ENCODE results near the gene DGKG.

Gene DGKG

GRCh38 chr3:186366206-186366605, 4.2 kb upstream of the DGKG start:
- Histone ChIP-seq H3K27me3 (ENCODE audit: control insufficient read depth, insufficient read depth, low read length) (peaks cover 42% of the 10 kb centered on the region), H3K9me3 (ENCODE audit: control insufficient read depth, insufficient read depth, low read length) (no peaks in the 10 kb centered on the region)

DNA sequence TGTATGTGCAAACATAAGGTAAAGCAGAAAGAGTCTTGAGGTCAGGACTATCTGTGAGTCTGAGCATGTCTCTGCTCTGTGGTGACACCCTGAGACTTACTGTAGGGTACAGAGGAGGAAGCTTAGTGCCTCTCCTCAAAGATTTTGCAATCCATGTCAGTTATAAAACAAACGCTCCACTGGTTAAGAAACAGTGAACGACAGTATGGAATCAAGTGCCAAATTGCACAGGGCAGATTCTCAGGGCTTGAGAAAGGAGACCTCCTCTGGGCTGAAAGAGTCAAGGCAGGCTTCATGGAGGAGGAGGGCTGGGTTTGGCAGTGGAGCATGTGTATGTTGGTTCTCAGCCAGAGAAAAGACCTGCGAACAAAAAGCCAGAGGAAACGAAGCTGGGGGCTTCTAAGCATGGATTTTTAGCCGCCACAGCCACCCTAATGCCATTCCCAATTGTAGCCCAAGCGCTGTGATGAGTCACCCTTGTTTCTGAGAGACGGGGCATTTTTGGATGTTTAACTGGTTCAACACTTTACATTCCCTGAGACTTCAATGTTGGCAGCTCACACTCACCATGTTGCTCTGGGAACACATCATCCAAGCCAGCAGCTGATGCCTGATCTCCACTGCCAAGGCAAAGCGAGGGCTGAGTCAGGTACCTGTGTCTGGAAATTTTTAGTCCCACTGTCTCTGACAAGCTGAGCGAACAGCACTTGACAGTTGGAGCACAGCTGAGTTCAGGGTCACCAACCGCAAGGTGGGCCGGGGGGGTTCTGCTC, 3.4 kb upstream of the DGKG start:
- H3K4me3 ChIP-seq (ENCODE audit: low read depth, low read length): no peak overlapping the region
- H3K36me3 ChIP-seq (ENCODE audit: control insufficient read depth, insufficient read depth, low read length): no peaks in the 10 kb centered on the region
- no peak overlapping the region for H3K9ac ChIP-seq (ENCODE audit: low read depth, low read length)
- H3K9me3 ChIP-seq (ENCODE audit: control insufficient read depth, insufficient read depth, low read length): no peaks in the 10 kb centered on the region
- no peak overlapping the region for H3K27ac ChIP-seq (ENCODE audit: low read depth, low read length)
- H3K4me1 ChIP-seq (ENCODE audit: control insufficient read depth, insufficient read depth, low read length): peaks cover 8% of the 10 kb centered on the region; the same call in 1 of the 2 replicates
- peaks cover 50% of the 10 kb centered on the region for H3K27me3 ChIP-seq (ENCODE audit: control insufficient read depth, insufficient read depth, low read length)

More at GRCh38 chr3:186366206-186366605, 4.2 kb upstream of the DGKG start:
- peaks cover 4% of the 10 kb centered on the region; the same call in 1 of the 2 replicates for H3K4me1 ChIP-seq (ENCODE audit: control insufficient read depth, insufficient read depth, low read length)
- no peak overlapping the region for H3K27ac ChIP-seq (ENCODE audit: low read depth, low read length)
- no peaks in the 10 kb centered on the region for H3K36me3 ChIP-seq (ENCODE audit: control insufficient read depth, insufficient read depth, low read length)
- no peak overlapping the region for H3K4me3 ChIP-seq (ENCODE audit: low read depth, low read length)
- H3K9ac ChIP-seq (ENCODE audit: low read depth, low read length): no peak overlapping the region

- Histone ChIP-seq H3K9ac (ENCODE audit: low read depth, low read length) (no peak overlapping the region), H3K4me1 (ENCODE audit: control insufficient read depth, insufficient read depth, low read length) (peaks cover 8% of the 10 kb centered on the region; the same call in 1 of the 2 replicates), H3K36me3 (ENCODE audit: control insufficient read depth, insufficient read depth, low read length) (no peaks in the 10 kb centered on the region), H3K4me3 (ENCODE audit: low read depth, low read length) (no peak overlapping the region), H3K27me3 (ENCODE audit: control insufficient read depth, insufficient read depth, low read length) (peaks cover 70% of the 10 kb centered on the region), H3K9me3 (ENCODE audit: control insufficient read depth, insufficient read depth, low read length) (no peaks in the 10 kb centered on the region), H3K27ac (ENCODE audit: low read depth, low read length) (no peak overlapping the region)
These were observed 954 bp upstream of the DGKG start for GRCh38 chr3:186362988-186363387.

GRCh38 chr3:186362537-186362842, 456 bp upstream of the DGKG start:
- H3K27me3 ChIP-seq (ENCODE audit: control insufficient read depth, insufficient read depth, low read length): peaks cover 69% of the 10 kb centered on the region

GRCh38 chr3:186361246-186361761, 730 bp downstream of the DGKG start:
- Histone ChIP-seq H3K27ac (ENCODE audit: low read depth, low read length) (no peak overlapping the region), H3K36me3 (ENCODE audit: control insufficient read depth, insufficient read depth, low read length) (no peaks in the 10 kb centered on the region), H3K4me3 (ENCODE audit: low read depth, low read length) (peak overlapping the region; percentile 69), H3K27me3 (ENCODE audit: control insufficient read depth, insufficient read depth, low read length) (peaks cover 72% of the 10 kb centered on the region), H3K4me1 (ENCODE audit: control insufficient read depth, insufficient read depth, low read length) (peaks cover 8% of the 10 kb centered on the region; the same call in 1 of the 2 replicates), H3K9me3 (ENCODE audit: control insufficient read depth, insufficient read depth, low read length) (no peaks in the 10 kb centered on the region), H3K9ac (ENCODE audit: low read depth, low read length) (no peak overlapping the region)

More at GRCh38 chr3:186362537-186362842, 456 bp upstream of the DGKG start:
- Histone ChIP-seq H3K36me3 (ENCODE audit: control insufficient read depth, insufficient read depth, low read length) (no peaks in the 10 kb centered on the region), H3K4me3 (ENCODE audit: low read depth, low read length) (peak overlapping the region; percentile 69), H3K9ac (ENCODE audit: low read depth, low read length) (no peak overlapping the region), H3K9me3 (ENCODE audit: control insufficient read depth, insufficient read depth, low read length) (no peaks in the 10 kb centered on the region), H3K27ac (ENCODE audit: low read depth, low read length) (no peak overlapping the region), H3K4me1 (ENCODE audit: control insufficient read depth, insufficient read depth, low read length) (peaks cover 8% of the 10 kb centered on the region; the same call in 1 of the 2 replicates)

DNA sequence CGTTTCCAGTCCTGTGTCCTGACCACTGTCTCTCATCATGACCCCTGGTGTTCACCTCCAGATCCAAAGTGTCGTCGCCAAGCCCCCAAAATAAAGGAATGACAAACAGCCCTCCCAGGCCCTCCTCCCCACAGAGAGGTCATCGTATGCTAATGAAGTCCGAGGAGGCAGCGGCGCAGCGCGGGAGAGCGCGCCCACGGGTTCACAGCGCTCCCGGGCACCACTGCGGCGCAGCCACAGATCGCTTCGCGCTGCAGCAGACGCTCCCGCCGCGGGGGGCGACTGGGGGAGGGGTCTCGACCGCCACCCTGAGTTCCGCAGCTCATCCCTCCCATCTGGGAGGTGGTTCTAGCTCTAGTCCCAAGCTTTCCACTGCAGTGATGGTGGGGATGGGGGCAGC, 1.3 kb downstream of the DGKG start:
- Histone ChIP-seq H3K36me3 (ENCODE audit: control insufficient read depth, insufficient read depth, low read length) (no peaks in the 10 kb centered on the region), H3K27me3 (ENCODE audit: control insufficient read depth, insufficient read depth, low read length) (peaks cover 72% of the 10 kb centered on the region), H3K27ac (ENCODE audit: low read depth, low read length) (no peak overlapping the region), H3K9ac (ENCODE audit: low read depth, low read length) (no peak overlapping the region), H3K4me3 (ENCODE audit: low read depth, low read length) (peak overlapping the region; percentile 69), H3K9me3 (ENCODE audit: control insufficient read depth, insufficient read depth, low read length) (no peaks in the 10 kb centered on the region), H3K4me1 (ENCODE audit: control insufficient read depth, insufficient read depth, low read length) (peaks cover 8% of the 10 kb centered on the region; the same call in 1 of the 2 replicates)

DNA sequence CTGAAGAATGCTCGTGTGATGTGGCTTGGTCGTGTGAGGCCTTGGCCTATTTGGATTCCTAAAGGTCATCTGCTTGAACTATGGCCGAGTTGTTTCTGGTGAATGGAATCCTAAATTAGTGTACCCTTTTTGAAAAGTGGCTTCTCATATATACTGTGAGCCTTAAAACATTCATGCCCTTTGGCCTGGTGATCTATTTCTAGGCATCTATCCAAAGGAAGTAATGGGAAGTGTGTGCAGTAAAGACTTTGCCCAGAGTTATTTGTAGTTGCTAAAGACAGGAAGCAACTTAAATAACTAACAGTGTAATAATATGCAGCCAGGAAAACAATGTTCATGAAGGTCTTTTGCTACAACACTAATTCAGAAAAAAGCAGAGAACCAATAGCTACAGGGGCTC, 3.0 kb downstream of the DGKG start:
- H3K27ac ChIP-seq (ENCODE audit: low read depth, low read length): no peak overlapping the region
- no peak overlapping the region for H3K9ac ChIP-seq (ENCODE audit: low read depth, low read length)
- H3K36me3 ChIP-seq (ENCODE audit: control insufficient read depth, insufficient read depth, low read length): no peaks in the 10 kb centered on the region
- H3K9me3 ChIP-seq (ENCODE audit: control insufficient read depth, insufficient read depth, low read length): no peaks in the 10 kb centered on the region
- H3K4me1 ChIP-seq (ENCODE audit: control insufficient read depth, insufficient read depth, low read length): peaks cover 8% of the 10 kb centered on the region; the same call in 1 of the 2 replicates
- H3K4me3 ChIP-seq (ENCODE audit: low read depth, low read length): no peak overlapping the region
- H3K27me3 ChIP-seq (ENCODE audit: control insufficient read depth, insufficient read depth, low read length): peaks cover 61% of the 10 kb centered on the region

- Histone ChIP-seq H3K36me3 (ENCODE audit: control insufficient read depth, insufficient read depth, low read length) (no peaks in the 10 kb centered on the region), H3K27ac (ENCODE audit: low read depth, low read length) (no peak overlapping the region), H3K27me3 (ENCODE audit: control insufficient read depth, insufficient read depth, low read length) (peaks cover 32% of the 10 kb centered on the region), H3K9ac (ENCODE audit: low read depth, low read length) (no peak overlapping the region), H3K4me1 (ENCODE audit: control insufficient read depth, insufficient read depth, low read length) (peaks cover 4% of the 10 kb centered on the region; the same call in 1 of the 2 replicates), H3K4me3 (ENCODE audit: low read depth, low read length) (no peak overlapping the region), H3K9me3 (ENCODE audit: control insufficient read depth, insufficient read depth, low read length) (no peaks in the 10 kb centered on the region)
These were observed 5.9 kb downstream of the DGKG start for GRCh38 chr3:186356152-186356551.

DNA sequence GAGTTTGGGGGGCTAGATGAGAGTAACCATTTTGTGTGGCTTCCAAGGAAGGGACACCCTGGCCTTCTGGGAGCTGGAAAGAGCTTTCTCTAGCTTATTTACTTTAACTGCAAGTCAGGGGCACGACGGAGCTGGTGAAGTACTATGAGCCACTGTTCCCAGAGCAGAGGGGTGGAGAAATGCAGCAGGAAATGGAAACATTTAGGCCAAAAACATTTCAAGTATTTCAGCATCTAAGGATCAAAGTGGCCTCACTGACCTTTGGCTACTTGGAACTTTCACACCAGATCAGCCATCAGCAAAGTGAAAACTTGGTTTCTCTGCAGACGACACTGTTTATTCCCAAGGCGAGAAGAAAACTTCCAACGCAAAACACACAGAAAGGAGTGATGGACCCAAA, 7.9 kb downstream of the DGKG start:
- H3K4me1 ChIP-seq (ENCODE audit: control insufficient read depth, insufficient read depth, low read length): no peaks in the 10 kb centered on the region
- no peak overlapping the region for H3K4me3 ChIP-seq (ENCODE audit: low read depth, low read length)
- peaks cover 11% of the 10 kb centered on the region for H3K27me3 ChIP-seq (ENCODE audit: control insufficient read depth, insufficient read depth, low read length)
- no peaks in the 10 kb centered on the region for H3K36me3 ChIP-seq (ENCODE audit: control insufficient read depth, insufficient read depth, low read length)
- H3K9me3 ChIP-seq (ENCODE audit: control insufficient read depth, insufficient read depth, low read length): no peaks in the 10 kb centered on the region
- no peak overlapping the region for H3K27ac ChIP-seq (ENCODE audit: low read depth, low read length)
- H3K9ac ChIP-seq (ENCODE audit: low read depth, low read length): no peak overlapping the region

DNA sequence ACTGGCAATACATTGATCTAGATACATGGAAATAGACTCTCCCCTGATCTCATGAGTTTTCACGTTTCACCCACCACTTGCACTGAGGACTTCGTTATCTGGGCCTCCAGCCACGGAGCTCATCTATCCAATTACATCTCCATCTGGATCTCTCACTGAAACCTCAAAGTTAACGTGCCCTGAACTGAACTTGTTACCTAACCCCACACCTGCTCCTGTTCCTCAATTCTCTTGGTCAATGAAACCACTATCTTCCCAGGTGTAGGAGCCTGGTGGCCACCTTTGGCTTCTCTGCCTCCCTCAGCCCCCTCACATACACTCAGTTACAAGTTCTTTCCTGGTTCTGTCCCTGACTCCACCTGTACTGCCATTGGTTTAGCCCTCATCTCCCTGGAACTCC, 9.7 kb downstream of the DGKG start:
- Histone ChIP-seq H3K27ac (ENCODE audit: low read depth, low read length) (no peak overlapping the region), H3K9me3 (ENCODE audit: control insufficient read depth, insufficient read depth, low read length) (no peaks in the 10 kb centered on the region), H3K9ac (ENCODE audit: low read depth, low read length) (no peak overlapping the region), H3K27me3 (ENCODE audit: control insufficient read depth, insufficient read depth, low read length) (peaks cover 2% of the 10 kb centered on the region; the same call in 1 of the 2 replicates), H3K4me3 (ENCODE audit: low read depth, low read length) (no peak overlapping the region), H3K36me3 (ENCODE audit: control insufficient read depth, insufficient read depth, low read length) (no peaks in the 10 kb centered on the region), H3K4me1 (ENCODE audit: control insufficient read depth, insufficient read depth, low read length) (no peaks in the 10 kb centered on the region)

- Histone ChIP-seq H3K4me3 (ENCODE audit: low read depth, low read length) (no peak overlapping the region), H3K9ac (ENCODE audit: low read depth, low read length) (no peak overlapping the region), H3K27me3 (ENCODE audit: control insufficient read depth, insufficient read depth, low read length) (no peaks in the 10 kb centered on the region), H3K36me3 (ENCODE audit: control insufficient read depth, insufficient read depth, low read length) (no peaks in the 10 kb centered on the region), H3K9me3 (ENCODE audit: control insufficient read depth, insufficient read depth, low read length) (no peaks in the 10 kb centered on the region), H3K27ac (ENCODE audit: low read depth, low read length) (no peak overlapping the region), H3K4me1 (ENCODE audit: control insufficient read depth, insufficient read depth, low read length) (no peaks in the 10 kb centered on the region)
These were observed 19.8 kb downstream of the DGKG start for GRCh38 chr3:186342197-186342596.
